NCI-H774 (cell line): ENCODE measurements around the gene HHIPL1.

Experiments
- DNase-seq: peaks from one replicate; lab custom pipeline; 2025; lab: John Stamatoyannopoulos, UW

HHIPL1 gene

GRCh38 chr14:99716850-99717681, 72.1 kb downstream of the HHIPL1 start:
- DNase-seq = no peak

GRCh38 chr14:99717682-99718013, 72.7 kb downstream of the HHIPL1 start:
- no peak for DNase-seq

DNA sequence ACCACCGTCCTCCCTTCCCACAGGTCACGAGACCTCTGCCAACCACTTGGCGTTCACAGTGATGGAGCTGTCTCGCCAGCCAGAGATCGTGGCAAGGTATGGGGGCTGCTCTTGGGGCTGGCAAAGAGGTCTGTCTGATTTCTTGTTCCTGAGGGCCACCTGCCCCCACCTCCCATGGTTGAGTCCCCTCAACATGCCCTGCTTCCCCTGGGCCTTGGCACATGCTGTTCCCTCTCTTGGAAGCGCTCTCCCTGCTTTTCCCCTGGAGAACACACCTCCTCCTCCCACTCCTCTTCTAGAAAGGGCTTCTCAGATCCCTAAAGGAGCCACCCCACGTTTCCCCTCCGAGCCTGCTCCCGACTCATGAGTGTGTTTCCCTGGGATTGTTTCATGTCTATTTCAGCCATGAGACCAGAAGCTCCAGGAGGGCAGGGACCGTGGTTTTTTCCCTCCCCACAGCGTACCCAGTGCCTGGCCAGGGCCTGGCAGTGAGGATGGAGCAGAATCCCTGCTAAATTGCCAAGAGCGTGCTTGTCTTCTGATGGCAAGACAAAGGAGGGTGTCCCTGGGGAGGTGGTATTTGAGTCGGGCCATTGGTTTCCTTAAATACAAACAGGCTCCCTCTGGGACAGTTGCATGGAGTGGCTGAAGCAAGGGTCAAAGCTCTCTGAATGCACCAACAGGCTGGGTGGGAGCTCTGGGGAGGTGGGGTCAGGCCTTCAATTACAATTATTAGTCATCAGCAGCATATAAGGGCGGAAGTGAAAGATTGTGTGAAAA, 73.3 kb downstream of the HHIPL1 start:
- no peak for DNase-seq

GRCh38 chr14:99718811-99719192, 73.9 kb downstream of the HHIPL1 start:
- DNase-seq = no peak

DNA sequence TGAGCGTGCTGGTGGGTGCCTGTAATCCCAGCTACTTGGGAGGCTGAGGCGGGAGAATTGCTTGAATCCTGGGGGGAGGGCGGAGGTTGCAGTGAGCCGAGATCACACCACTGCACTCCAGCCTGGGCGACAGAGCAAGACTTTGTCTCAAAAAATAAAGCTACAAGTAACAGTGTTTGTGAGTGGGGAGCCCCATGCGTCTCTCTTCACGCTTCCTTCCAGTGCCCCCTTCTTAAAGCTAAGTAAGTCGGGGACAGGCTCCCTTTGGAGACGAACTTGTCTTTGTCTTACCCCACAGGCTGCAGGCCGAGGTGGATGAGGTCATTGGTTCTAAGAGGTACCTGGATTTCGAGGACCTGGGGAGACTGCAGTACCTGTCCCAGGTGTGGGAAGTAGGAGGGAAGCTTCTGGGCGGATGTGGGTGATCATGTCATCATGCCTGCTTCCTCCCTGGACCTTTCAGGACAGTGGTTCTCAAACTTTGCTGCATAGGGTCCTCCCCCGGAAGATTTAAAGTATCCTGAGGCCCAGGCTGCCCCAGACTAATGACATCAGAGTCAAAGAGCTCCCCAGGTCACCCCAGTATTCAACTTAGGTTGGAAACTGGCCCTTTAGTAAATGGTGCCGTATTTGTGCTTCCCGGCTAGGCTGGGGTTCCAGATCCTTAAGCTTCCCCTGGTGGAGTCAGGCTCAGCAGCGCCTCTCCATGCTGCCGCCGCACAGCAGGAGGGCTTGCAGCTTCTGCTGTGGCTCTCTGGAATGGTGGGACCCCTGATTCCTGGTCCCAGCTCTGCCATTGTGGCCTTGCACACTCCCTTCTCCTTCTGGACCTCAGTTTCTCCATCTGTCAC, 76.2 kb downstream of the HHIPL1 start:
- no peak for DNase-seq

- no peak for DNase-seq
These were observed 77.0 kb downstream of the HHIPL1 start for GRCh38 chr14:99721792-99722516.

DNA sequence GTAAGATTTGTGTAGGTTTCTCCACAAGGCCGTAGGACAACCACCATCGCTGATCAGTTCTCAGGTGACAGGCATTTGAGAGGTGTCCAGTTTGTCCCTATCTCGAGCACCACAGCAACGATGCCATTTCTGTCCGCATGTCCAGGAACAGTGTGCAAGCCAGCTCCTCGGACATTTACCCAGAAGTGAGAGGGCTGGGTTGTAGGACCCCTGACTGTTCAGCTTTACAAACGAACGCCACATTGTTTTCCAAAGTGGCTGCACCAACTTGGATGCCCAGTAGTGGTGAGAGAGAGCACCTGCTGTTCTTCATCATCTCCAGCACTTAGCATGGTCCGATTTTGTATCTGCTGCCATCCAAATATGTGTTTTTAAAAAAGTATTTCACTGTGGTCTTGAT, 77.8 kb downstream of the HHIPL1 start:
- DNase-seq = no peak

DNA sequence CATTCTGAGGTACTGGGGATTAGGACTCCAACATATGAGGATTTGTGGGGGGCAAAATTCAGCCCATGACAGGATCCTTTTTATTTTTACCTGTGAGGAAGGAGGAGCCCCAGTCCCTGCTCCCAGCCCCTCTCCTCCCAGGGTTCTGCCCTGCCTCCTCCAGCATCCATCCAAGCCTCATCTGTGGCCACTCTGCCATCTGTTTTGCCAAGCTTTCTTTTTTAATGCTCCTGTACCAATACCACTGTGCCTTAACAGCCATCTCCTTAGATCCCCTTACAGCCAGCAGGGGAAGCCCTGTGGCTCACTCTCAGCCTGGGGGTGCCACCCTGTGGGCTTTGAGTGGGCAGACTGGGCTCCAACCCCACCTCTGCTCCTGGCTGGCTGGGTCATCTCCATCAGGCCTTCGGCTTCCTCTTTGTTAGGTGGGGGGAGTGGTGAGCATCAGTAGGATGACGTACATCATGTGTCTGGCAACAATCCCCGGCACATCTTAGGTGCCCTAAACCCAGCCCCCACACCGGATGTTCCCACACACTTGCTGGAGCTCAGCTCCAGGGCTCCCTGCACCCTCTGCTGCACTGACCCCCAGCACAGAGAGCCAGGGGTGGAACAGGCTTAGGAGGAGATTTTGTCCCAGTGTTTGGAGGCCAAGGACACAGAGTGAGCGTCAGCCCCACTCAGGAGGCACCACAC, 79.4 kb downstream of the HHIPL1 start:
- no peak for DNase-seq

DNA sequence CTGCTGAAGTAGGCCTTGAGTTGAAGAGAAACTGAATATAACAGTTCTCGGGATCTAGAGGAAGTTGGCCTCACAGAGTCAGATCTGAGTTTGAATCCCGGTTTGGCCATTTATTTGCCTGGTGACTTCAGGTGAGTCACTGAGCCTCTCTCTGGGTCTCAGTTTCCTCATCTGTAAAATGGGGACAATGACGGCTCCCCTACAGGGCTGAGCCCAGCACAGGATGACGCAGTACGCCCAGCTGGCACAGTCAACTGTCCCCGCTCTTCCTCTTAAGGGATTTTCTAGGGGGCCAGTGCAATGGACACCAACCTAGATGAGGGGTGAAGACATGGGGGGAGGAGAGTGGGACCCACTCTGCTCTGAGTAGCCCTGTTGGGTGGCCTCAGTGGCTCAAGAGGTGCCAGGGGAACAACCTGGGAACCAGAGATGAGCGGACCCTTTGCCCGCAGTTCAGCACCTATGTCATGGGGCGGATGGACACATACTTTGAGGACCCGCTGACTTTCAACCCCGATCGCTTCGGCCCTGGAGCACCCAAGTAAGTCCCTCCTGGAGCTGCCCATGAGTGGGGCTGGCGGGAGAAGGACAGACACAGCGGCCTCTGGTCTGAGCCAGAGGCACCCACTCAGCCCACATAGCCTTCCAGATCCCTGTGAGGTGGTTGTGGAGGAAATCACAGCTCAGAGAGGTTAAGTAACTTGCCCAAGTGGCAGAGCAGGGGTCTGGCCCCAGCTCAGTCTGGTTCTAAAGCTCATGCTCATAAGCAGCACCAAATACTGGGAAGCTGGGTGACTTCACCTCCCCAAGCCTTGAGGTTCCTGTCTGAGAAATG, 80.2 kb downstream of the HHIPL1 start:
- DNase-seq = no peak

DNA sequence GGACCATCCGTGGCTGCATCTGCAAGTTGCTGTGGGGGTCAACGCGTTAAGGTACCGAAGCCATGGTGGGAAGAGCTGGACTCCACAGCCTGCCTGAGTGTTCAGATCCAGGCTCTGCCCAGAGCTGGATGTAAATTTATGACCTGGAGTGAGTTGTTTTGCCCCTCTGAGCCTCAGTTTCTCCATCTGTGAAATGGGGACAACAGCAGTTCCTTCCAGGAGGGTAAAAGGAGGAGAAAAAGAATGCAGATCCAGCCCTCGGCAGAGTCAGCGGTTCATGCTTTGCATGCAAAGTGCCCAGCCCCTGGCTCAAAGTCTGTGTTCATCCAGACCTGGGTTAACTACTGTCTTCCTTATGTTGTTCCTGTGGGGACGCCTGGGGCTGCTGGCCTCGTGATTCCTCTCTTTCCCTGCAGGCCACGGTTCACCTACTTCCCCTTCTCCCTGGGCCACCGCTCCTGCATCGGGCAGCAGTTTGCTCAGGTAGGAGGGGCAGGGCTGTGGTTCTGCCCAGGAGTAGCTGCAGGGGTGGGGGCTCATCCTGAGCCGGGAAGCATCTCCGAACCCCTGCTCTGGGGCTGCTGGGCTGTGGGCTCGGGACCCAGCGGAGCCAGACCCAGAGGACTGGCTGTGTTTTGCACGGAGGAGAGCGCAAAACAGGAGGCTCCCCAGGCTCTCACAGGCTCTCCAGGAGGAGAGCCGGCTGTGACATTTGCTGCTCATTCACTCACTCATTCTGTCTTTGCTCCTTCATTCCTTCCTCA, 81.0 kb downstream of the HHIPL1 start:
- DNase-seq = no peak

- DNase-seq = no peak
These were observed 81.7 kb downstream of the HHIPL1 start for GRCh38 chr14:99726538-99727095.

DNA sequence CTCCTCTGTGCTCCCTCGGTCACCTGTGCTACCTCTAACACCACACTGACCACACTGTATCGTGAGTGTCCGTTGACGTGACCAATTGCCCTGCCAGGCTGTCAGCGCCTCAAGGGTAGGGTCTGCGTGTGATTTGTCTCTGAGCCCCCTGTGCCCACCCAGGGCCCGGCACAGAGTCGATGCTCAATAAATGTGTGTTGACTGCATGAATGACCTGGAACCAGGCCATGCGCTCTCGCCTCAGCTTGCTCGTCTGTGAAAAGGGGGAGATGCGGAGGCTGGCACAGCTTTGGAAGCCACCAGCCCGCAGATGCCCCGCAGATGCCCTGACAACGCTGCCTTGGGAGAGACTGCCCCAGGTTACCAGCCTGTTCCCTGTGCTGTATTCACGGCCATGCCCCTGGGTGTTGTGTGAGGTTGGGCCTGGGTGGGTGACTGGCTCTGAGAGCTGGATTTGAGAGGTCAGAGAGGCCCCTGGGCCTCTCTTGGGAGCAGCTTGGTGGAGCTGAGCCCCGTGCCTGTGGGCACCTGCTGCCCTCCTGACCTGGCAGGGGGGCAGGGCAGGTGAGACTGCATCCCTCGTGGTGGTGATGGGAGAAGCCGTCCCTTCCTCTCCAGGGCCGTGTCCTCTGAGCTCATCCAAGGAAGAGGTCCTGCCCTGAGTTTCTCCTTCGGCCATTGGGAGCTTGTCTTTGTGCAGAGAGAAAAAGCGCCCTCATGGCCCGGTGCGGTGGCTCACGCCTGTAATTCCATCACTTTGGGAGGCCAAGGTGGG, 82.4 kb downstream of the HHIPL1 start:
- no peak for DNase-seq

DNA sequence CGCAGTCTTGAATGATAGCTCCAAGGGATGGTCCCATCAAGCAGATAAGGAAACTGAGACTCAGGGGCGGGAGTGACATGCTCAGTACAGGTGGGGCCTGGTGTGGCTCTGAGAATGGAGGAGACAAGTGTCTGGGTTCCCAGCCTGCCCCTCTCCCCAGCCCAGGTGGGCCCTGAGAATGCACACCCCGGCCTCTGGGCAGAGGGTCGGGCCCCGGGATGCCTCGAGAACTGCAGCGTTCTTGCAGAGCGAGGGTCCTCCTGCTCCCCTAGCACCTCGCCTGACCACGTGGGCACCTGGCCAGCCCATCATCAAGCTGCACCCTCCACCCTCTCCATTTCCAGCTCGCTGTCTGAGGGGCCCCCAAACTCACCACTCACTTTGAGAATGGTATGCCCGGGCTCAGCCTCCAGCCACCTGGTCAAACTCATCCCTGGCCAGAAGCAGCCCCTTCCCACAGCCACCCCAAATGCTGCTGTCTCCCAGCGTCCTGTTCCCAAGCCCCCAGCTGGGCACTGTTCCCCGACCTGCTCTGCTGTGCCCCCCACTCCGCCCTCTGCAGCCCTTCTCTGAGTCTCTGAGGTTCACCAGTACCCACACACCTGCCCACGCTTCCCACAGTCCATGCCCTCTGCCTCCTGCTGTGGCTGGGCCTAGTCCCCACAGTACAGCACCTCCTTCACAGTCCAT, 83.4 kb downstream of the HHIPL1 start:
- DNase-seq = no peak

- DNase-seq = no peak
These were observed 84.1 kb downstream of the HHIPL1 start for GRCh38 chr14:99728981-99729451.
